SK-N-MC (cell line): ENCODE results near the gene AHRR.

Experiments
- EZH2 ChIP-seq: fragments of 200-600 bp; sonication (generic); IDR thresholded peaks from one replicate; pipeline ENCODE4 v1.6.1; 2017; ENCODE audit warnings: antibody characterized with exemption
- POLR2AphosphoS5 ChIP-seq: IDR thresholded peaks from 2 replicates; pipeline ENCODE4 v1.6.1; 2012; ENCODE audit warnings: mild to moderate bottlenecking, low read depth, low read length, borderline replicate concordance

GRCh38 chr5:477871-478270 is 156.4 kb downstream of the AHRR start:
- no peak for TF ChIP-seq EZH2
- TF ChIP-seq POLR2AphosphoS5, result no peak
